D721Med (cell line): ENCODE data around the gene KRT4.

Source experiments
- DNase-seq: peaks from one replicate; pipeline ENCODE4 v3.0.0; 2011; ENCODE audit warnings: low spot score; ENCODE audit not compliant: insufficient read length
- FAIRE-seq: peaks from 2 replicates; lab custom pipeline; 2011; peaks lifted over from hg19 to GRCh38; lab: Jason Lieb, UNC
- TF ChIP-seq, protein P1 (sequence below): IDR thresholded peaks from 2 replicates; pipeline ENCODE4 v1.5.1; 2012; ENCODE audit warnings: mild to moderate bottlenecking, control low read depth; ENCODE audit not compliant: insufficient read depth; ENCODE audit errors: missing control alignments

KRT4 gene

DNA sequence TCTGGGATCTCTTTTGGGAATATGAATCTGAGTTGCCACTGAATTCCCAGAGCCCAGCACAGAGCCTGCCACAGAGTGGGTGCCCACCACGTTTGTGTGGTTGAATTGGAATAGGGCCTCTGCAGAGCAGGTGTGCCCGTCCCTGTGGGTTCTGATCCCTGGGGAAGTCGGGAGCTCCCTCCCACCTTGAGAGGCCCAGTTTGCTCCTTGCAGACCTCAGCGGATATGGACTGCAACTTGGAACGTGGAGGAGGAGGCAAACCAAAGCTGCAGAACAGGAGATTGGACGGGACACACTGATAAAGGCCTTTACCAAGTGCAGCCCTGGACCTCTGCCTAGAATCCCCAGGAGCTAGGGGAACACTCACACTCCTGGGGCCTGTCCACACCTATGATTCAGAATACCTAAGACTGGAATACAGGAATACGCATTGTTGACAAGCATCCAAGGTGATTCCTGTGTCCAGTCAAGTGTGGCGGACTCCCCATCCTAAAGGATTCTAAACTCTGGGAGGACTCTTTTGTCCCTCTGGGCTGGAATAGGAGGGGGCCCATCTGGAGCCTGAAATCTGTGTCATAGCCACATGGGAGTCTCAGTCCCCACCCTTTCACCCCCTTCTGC lies 39.2 kb downstream of the KRT4 start:
- TF ChIP-seq, protein P1, sequence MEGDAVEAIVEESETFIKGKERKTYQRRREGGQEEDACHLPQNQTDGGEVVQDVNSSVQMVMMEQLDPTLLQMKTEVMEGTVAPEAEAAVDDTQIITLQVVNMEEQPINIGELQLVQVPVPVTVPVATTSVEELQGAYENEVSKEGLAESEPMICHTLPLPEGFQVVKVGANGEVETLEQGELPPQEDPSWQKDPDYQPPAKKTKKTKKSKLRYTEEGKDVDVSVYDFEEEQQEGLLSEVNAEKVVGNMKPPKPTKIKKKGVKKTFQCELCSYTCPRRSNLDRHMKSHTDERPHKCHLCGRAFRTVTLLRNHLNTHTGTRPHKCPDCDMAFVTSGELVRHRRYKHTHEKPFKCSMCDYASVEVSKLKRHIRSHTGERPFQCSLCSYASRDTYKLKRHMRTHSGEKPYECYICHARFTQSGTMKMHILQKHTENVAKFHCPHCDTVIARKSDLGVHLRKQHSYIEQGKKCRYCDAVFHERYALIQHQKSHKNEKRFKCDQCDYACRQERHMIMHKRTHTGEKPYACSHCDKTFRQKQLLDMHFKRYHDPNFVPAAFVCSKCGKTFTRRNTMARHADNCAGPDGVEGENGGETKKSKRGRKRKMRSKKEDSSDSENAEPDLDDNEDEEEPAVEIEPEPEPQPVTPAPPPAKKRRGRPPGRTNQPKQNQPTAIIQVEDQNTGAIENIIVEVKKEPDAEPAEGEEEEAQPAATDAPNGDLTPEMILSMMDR, result no peak
- no peak for FAIRE-seq
- no peak for DNase-seq

DNA sequence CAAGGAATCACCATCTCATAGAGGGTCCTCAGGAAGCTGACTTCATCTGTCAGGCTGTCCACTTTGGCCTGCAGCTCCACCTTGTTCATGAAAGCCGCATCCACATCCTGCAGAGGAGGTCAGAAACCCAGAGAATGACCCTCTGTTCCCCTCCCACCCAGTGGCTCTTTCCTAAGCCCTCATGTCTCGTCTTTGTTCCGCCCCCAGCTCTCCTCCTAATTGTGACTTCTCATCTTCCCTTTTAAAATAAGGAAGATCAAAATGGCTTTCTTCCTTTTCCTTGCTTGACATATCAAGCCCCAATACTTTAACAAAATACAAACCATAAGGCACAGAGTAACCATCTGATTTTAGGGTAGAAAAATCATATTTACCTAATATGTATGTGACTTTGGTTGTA lies 41.1 kb downstream of the KRT4 start:
- FAIRE-seq (no peak), DNase-seq (no peak)
- TF ChIP-seq, protein P1, result no peak

DNA sequence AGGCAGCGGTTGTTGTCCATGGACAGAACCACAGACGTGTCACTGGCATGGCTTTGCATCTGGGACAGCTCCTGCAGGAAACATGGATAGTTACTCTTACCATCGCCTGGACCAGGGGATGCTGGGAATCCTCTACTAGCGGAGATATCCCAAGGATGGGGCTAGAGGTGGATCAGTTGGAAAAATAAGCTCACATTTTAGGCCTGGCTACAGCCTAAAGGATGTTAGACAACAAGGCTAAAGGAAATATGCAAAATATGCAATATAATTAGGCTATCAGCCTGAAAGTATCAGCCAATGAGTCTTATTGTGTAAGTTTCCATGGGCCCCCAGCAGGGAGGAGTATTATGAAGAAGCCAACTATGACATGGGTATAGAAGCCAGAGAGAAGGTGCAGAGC lies 41.7 kb downstream of the KRT4 start:
- no peak for FAIRE-seq
- DNase-seq, result no peak
- TF ChIP-seq, protein P1, result no peak

DNA sequence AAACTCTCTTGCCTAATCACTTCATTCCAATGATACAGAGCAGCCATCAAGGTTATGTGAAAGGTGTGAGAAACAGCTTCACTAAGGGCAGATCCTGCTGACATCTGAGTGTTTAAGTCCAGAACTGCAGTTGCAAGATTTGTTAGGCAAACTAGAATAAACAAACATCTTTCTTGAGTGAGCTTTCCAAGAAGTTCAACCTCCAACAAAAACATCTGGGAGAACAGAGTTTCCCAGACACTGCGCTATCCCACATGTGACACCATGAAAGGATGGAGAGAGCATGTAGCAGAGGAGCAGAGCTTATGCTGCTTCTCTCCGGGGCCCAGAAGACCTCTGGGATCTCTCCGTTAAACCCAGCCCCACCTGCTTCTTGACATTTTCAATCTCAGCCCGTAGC lies 42.4 kb downstream of the KRT4 start:
- TF ChIP-seq, protein P1, result no peak
- DNase-seq (no peak), FAIRE-seq (no peak)

DNA sequence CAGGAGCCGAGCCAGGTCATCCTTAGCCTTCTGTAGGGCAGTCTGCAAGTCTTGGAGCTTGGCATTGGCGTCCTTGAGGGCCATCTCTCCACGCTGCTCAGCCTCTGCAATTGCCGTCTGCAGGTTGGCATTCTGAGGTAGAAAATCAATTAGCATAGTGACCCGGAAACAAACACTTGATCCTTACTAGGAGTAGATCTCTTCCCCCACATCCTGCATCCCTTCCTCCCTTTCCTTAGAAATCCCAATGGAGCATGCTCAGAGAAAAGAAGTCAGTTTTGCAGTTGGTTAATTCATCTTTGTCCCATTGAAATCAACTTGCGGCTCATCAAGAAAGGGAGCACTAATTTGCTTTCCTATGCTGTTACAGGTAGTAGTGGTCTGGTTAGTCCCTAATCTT lies 42.8 kb downstream of the KRT4 start:
- no peak for DNase-seq
- TF ChIP-seq, protein P1, result no peak
- no peak for FAIRE-seq

DNA sequence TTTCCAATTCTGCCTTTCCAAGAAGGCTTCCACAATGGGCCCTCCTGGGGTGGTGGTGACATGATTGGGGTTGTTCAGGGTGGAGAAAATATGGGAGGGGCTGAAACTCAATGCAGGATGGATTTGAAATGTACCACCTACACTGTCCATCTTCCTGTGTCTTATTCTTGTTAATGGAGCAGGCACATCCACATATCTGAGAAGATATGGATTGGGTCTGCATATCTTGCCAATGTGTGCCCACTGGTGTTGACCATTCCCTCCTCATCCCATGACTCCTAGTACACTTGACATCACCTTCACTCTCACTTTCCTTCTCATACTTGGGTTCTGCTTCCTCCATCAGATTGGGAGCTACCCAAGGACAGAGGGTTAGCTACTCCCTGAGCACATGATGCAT lies 44.0 kb downstream of the KRT4 start:
- FAIRE-seq (no peak), DNase-seq (no peak)
- TF ChIP-seq, protein P1, result no peak

DNA sequence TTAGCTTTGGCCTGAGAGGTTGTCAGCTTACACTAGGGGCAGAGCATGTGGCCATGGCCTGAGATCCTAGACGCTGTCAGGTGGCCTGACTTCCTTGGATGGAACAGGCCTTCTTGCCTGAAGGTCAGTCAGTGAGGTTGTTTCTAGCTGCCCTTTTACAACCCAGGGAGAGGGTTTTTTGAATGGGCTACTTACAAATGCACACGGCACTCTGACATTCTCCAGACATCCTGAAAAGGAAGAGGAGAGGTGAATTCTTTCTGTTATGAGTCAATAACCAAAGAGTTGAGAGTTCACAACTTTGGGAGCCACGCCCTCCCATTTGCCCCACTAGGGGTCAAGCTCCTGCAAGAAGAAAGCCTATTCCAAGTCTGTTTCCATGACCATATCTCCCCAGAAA lies 44.6 kb downstream of the KRT4 start:
- DNase-seq (no peak), FAIRE-seq (no peak)
- TF ChIP-seq, protein P1, result no peak
